ENCODE measurements around the gene KRTAP4-2.

Gene KRTAP4-2

DNA sequence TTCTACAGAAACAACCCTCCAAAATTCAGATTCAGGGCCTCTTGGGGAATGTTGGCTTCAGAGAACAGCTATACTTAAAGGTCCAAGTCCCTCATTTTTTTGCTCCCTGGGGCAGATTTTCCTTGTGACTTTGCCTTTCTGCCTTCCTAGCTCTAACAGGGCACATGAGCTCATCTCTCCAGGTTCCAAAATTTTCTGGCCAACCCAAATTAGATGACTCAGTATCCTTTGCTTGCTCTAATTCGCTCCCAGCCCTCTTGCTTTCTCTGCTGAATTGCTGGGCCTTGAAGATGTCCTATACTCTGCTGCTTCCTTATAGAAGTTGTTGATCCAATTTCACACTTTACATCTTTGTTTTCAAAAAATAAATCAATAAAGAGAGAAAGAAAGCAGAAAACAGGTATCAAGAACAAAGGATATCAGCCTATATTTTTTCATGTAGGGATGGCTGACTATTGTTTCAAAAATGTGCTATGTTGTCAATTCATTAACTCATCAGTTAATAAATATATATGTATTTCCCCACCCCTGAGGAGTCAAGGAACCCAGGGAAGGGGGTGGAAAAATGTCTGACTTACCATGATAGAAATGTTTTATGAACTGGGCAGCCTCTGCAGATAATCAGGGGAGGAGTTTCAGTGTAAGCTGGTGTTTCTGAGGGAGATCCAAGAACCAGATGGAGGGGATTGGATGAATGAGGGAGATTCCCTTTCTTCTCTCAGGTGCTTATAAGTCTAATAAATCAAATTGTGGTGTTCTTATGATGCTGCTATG, 1.0 kb upstream of the KRTAP4-2 start:
- H3K4me3 ChIP-seq (ENCODE audit: control insufficient read depth, low read depth, low read length): no peak overlapping the region
- peak; percentile 10 for DNase-seq (ENCODE audit: low read depth)
- TF ChIP-seq, protein P1, sequence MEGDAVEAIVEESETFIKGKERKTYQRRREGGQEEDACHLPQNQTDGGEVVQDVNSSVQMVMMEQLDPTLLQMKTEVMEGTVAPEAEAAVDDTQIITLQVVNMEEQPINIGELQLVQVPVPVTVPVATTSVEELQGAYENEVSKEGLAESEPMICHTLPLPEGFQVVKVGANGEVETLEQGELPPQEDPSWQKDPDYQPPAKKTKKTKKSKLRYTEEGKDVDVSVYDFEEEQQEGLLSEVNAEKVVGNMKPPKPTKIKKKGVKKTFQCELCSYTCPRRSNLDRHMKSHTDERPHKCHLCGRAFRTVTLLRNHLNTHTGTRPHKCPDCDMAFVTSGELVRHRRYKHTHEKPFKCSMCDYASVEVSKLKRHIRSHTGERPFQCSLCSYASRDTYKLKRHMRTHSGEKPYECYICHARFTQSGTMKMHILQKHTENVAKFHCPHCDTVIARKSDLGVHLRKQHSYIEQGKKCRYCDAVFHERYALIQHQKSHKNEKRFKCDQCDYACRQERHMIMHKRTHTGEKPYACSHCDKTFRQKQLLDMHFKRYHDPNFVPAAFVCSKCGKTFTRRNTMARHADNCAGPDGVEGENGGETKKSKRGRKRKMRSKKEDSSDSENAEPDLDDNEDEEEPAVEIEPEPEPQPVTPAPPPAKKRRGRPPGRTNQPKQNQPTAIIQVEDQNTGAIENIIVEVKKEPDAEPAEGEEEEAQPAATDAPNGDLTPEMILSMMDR (IDR thresholded peaks at IDR 0.05; ENCODE audit: control insufficient read depth, insufficient read depth, low read depth, low read length, missing control alignments): no peak

GRCh38 chr17:41178341-41178740, 320 bp upstream of the KRTAP4-2 start:
- H3K4me3 ChIP-seq (ENCODE audit: control insufficient read depth, low read depth, low read length): no peak overlapping the region
- peak; percentile 23 for DNase-seq (ENCODE audit: low read depth)
- TF ChIP-seq, protein P1 (IDR thresholded peaks at IDR 0.05; ENCODE audit: control insufficient read depth, insufficient read depth, low read depth, low read length, missing control alignments): no peak

GRCh38 chr17:41176744-41177387, 1.2 kb downstream of the KRTAP4-2 start:
- no peak for DNase-seq (ENCODE audit: low read depth)
- TF ChIP-seq, protein P1 (IDR thresholded peaks at IDR 0.05; ENCODE audit: control insufficient read depth, insufficient read depth, low read depth, low read length, missing control alignments): no peak
- no peak overlapping the region for H3K4me3 ChIP-seq (ENCODE audit: control insufficient read depth, low read depth, low read length)

- peak; percentile 67 for DNase-seq (ENCODE audit: low read depth)
- TF ChIP-seq, protein P1 (IDR thresholded peaks at IDR 0.05; ENCODE audit: control insufficient read depth, insufficient read depth, low read depth, low read length, missing control alignments): no peak
- no peak overlapping the region for H3K4me3 ChIP-seq (ENCODE audit: control insufficient read depth, low read depth, low read length)
Measured at GRCh38 chr17:41171886-41172285, 6.1 kb downstream of the KRTAP4-2 start.

DNA sequence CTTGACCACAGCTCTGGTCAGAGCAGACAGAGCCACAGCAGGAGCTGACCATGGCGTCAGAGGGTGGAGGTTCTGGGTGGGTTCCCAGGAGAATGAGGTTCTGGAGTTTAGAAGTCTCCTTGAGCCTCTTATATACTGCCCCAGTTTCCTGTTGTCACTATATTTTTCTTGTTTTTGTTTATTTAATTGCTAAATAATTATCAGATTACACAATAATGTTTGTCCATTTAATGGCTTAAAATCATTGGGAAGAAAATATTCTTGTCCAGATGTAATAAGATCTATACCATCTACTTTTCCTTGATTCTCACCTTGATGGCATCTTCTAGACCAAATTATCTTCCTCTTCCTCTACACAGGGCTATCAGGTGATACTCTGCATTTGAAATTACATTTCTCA, 9.9 kb downstream of the KRTAP4-2 start, which contains the start of gene KRTAP4-3:
Gene KRTAP4-3, minus strand, starts transcription at position 101 of the 400 bp plus-strand sequence. Its CDS starts 49 bp downstream, at position 52.
- no peak within 1 kb of the TSS for H3K4me3 ChIP-seq (ENCODE audit: control insufficient read depth, low read depth, low read length)
- TF ChIP-seq, protein P1 (IDR thresholded peaks at IDR 0.05; ENCODE audit: control insufficient read depth, insufficient read depth, low read depth, low read length, missing control alignments): no peak

DNA sequence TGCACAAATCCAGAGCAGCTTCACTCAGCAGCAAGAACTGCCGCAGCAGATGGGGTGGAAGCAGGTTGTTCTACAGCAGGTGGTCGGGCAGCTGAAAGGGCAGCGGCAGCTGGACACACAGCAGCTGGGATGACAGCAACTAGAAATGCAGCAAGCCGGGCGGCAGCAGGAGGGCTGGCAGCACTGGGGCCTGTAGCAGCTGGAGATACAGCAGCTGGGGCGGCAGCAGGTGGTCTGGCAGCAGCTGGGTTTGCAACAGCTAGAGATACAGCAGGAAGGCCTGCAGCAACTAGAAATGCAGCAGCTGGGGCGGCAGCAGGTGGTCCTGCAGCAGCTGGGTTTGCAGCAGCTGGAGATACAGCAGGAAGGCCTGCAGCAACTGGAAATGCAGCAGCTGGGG, 10.5 kb downstream of the KRTAP4-2 start:
- no peak for DNase-seq (ENCODE audit: low read depth)
- TF ChIP-seq, protein P1 (IDR thresholded peaks at IDR 0.05; ENCODE audit: control insufficient read depth, insufficient read depth, low read depth, low read length, missing control alignments): no peak
- no peak overlapping the region for H3K4me3 ChIP-seq (ENCODE audit: control insufficient read depth, low read depth, low read length)

More for the DNA sequence above, 9.9 kb downstream of the KRTAP4-2 start, which contains the start of gene KRTAP4-3:
- no peak for DNase-seq (ENCODE audit: low read depth)

All from AG09309 (cell line).